Esophagus squamous epithelium (tissue), 5 donors: ENCODE results near the gene CLTC. TPM values are rescaled to one million over a fixed set of nuclear protein-coding genes. Genes with fewer than 3 reads are reported as not detected.

Experiments used
- DNase-seq: peaks from one replicate; lab custom pipeline; 2025; lab: John Stamatoyannopoulos, UW
- H3K27ac ChIP-seq, 4 donors: fragments of 200-600 bp; sonication (generic); one replicate each; pipeline ENCODE4 v1.5.1; 2016 to 2019; ENCODE audit warnings: mild to moderate bottlenecking in 1 of 4
- H3K27me3 ChIP-seq, 4 donors: fragments of 200-600 bp; sonication (generic); 1 replicate in 3 of 4; 2 replicates in 1 of 4; pipeline versions ENCODE4 v1.5.1 to v1.6.0; 2017 to 2021; ENCODE audit warnings: antibody characterized with exemption in 1 of 4
- H3K36me3 ChIP-seq, 3 donors: fragments of 200-600 bp; sonication (generic); one replicate each; pipeline ENCODE4 v1.5.1; 2016 to 2019
- H3K4me1 ChIP-seq, 3 donors: fragments of 200-600 bp; sonication (generic); one replicate each; pipeline ENCODE4 v1.5.1; 2017 to 2019
- H3K4me3 ChIP-seq, 4 donors: fragments of 200-600 bp; sonication (generic); 1 replicate in 3 of 4; 2 replicates in 1 of 4; pipeline ENCODE4 v1.5.1; 2016 to 2019; ENCODE audit warnings: mild to moderate bottlenecking in 2 of 4, moderate library complexity in 1 of 4
- H3K9me3 ChIP-seq, 3 donors: fragments of 200-600 bp; sonication (generic); one replicate each; pipeline ENCODE4 v1.5.1; 2016 to 2019
- CTCF ChIP-seq, 6 experiments: fragments of 450-650 bp in 4 of 6; fragments of 200-600 bp in 2 of 6; sonication (generic) in 2 of 6; IDR thresholded peaks; one replicate each; pipeline ENCODE4 v1.5.1; 2016 to 2019; ENCODE audit warnings: antibody characterized with exemption in 6 of 6, mild to moderate bottlenecking in 4 of 6, moderate library complexity in 4 of 6
- POLR2A ChIP-seq, 4 donors: fragments of 450-650 bp; IDR thresholded peaks; one replicate each; pipeline ENCODE4 v1.6.1; 2017; ENCODE audit warnings: antibody characterized with exemption in 4 of 4, mild to moderate bottlenecking in 4 of 4, moderate library complexity in 3 of 4
- WGBS, 2 donors: methylation state at CpG; one replicate each; pipeline ENCODE4 v1.1.5; 2018; 5-methylcytosine and 5-hydroxymethylcytosine counted together
- intact Hi-C: fragments of 100-400 bp; cut with DNase I; formaldehyde crosslinking; loops from one replicate; pipeline ENCODE4 v1.15.0; 2022
- total RNA-seq, 4 donors: library from RNA; depleted of rRNA; stranded (reverse); fragments of >200 nt; gene quantifications; one replicate each; pipeline ENCODE4 v1.1.0, GENCODE V29; 2016
- donor health status: DM: yes; HTN: yes; CAD: no.

The CLTC gene
- total RNA-seq, 4 donors from 2014 or later, result 135 to 236 (median 201) TPM

GRCh38 chr17:59711936-59712335 lies 92.2 kb downstream of the CLTC start:
- H3K4me3 ChIP-seq, result no peak overlapping the region
- TF ChIP-seq CTCF (IDR thresholded peaks at IDR 0.05), result no peak
- no peak for TF ChIP-seq POLR2A (IDR thresholded peaks at IDR 0.05)
- H3K27ac ChIP-seq, result no peak overlapping the region
- H3K4me1 ChIP-seq, result peaks cover 6 to 36% (median 24%) of the 10 kb centered on the region in 3 donors
- intact Hi-C loops, result no loop called here
- no peaks in the 10 kb centered on the region for H3K27me3 ChIP-seq
- no peaks in the 10 kb centered on the region for H3K36me3 ChIP-seq
- H3K9me3 ChIP-seq, result no peaks in the 10 kb centered on the region
- no peak for DNase-seq

- TF ChIP-seq CTCF (IDR thresholded peaks at IDR 0.05) (no peak), POLR2A (IDR thresholded peaks at IDR 0.05) (no peak)
- 92 to 100% methylated on average over 2 of the region's 2 CpGs for WGBS, 2 donors
- peaks cover 6 to 34% (median 24%) of the 10 kb centered on the region in 3 donors for H3K4me1 ChIP-seq
Observed at GRCh38 chr17:59712862-59713261, 93.2 kb downstream of the CLTC start.

GRCh38 chr17:59714255-59714654 lies 94.6 kb downstream of the CLTC start:
- DNase-seq, result no peak
- TF ChIP-seq CTCF (IDR thresholded peaks at IDR 0.05), result no peak
- TF ChIP-seq POLR2A (IDR thresholded peaks at IDR 0.05), result no peak
- intact Hi-C loops, result no loop called here
- Histone ChIP-seq H3K4me1 (peaks cover 6 to 21% (median 12%) of the 10 kb centered on the region in 3 donors), H3K27me3 (no peaks in the 10 kb centered on the region), H3K27ac (no peak overlapping the region), H3K4me3 (no peak overlapping the region), H3K9me3 (no peaks in the 10 kb centered on the region), H3K36me3 (no peaks in the 10 kb centered on the region)
- WGBS, 2 donors, result 89 to 93% methylated on average over 2 of the region's 2 CpGs

More at GRCh38 chr17:59712862-59713261, 93.2 kb downstream of the CLTC start:
- no peak overlapping the region for H3K27ac ChIP-seq
- H3K4me3 ChIP-seq, result no peak overlapping the region
- no peak for DNase-seq
- no peaks in the 10 kb centered on the region for H3K27me3 ChIP-seq
- H3K9me3 ChIP-seq, result no peaks in the 10 kb centered on the region
- no peaks in the 10 kb centered on the region for H3K36me3 ChIP-seq
- intact Hi-C loops, result no loop called here

- Histone ChIP-seq H3K27me3 (no peaks in the 10 kb centered on the region), H3K36me3 (no peaks in the 10 kb centered on the region), H3K4me1 (peaks cover 0 to 14% (median 0%) of the 10 kb centered on the region in 3 donors), H3K27ac (peak overlapping the region in 1 of 4 donors; percentile 8), H3K9me3 (no peaks in the 10 kb centered on the region), H3K4me3 (no peak overlapping the region)
- no peak for DNase-seq
- intact Hi-C loops, result no loop called here
- WGBS, 2 donors, result 83 to 96% methylated on average over 2 of the region's 2 CpGs
- TF ChIP-seq POLR2A (IDR thresholded peaks at IDR 0.05), result no peak
- no peak for TF ChIP-seq CTCF (IDR thresholded peaks at IDR 0.05)
Observed at GRCh38 chr17:59716427-59716826, 96.7 kb downstream of the CLTC start.

- TF ChIP-seq POLR2A (IDR thresholded peaks at IDR 0.05) (no peak), CTCF (IDR thresholded peaks at IDR 0.05) (no peak)
- H3K36me3 ChIP-seq, result no peaks in the 10 kb centered on the region
- H3K27me3 ChIP-seq, result no peaks in the 10 kb centered on the region
- no peak for DNase-seq
- no peak overlapping the region for H3K27ac ChIP-seq
- H3K4me3 ChIP-seq, result no peak overlapping the region
- no peaks in the 10 kb centered on the region for H3K9me3 ChIP-seq
- H3K4me1 ChIP-seq, result peaks cover 0 to 18% (median 3%) of the 10 kb centered on the region in 3 donors
- intact Hi-C loops, result no loop called here
Observed at GRCh38 chr17:59719526-59719925, 99.8 kb downstream of the CLTC start.
